22Rv1 (cell line): ENCODE measurements around the gene UBTF.

Experiments
- H3K27ac ChIP-seq: fragments of 450-650 bp; 2 replicates; pipeline ENCODE4 v1.5.1; 2017
- CTCF ChIP-seq: fragments of 450-650 bp; IDR thresholded peaks from 2 replicates; pipeline ENCODE4 v1.5.1; 2017; ENCODE audit warnings: mild to moderate bottlenecking
- ZFX ChIP-seq: fragments of 450-650 bp; IDR thresholded peaks from 2 replicates; pipeline ENCODE4 v1.6.1; 2017; ENCODE audit warnings: antibody characterized with exemption, borderline replicate concordance

Gene UBTF

GRCh38 chr17:44186307-44187130, 33.0 kb downstream of the UBTF start, which contains the start of gene TMUB2:
Gene TMUB2 (plus strand): TSS chr17:44186972. CDS start chr17:44187709, 737 bp downstream.
- no peak for TF ChIP-seq ZFX
- TF ChIP-seq CTCF: no peak
- H3K27ac ChIP-seq: peak within 1 kb of the TSS; percentile 95

DNA sequence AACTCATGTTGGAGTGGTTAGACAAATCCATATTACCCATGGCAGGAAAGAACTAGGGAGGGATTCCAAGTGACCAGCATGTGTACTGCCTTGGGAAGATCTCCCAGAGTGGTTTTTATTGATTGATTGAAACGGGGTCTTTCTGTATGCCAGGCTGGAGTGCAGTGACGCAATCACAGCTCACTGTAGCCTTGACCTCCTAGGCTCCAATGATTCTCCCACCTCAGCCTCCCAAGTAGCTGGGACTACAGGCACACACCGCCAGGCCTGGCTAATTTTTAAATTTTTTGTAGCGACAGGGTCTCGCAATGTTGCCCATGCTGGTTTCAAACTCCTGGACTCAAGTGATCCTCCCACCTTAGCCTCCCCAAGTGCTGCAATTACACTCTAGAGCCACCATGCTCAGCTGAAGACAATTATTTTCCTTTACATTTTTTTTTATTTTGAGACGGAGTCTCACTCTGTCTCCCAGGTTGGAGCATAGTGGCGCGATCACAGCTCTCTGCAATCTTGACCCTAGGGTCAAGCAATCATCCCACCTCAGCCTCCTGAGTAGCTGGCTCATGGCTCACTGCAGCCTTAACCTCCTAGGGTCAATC, 35.2 kb downstream of the UBTF start:
- peak overlapping the region; percentile 95; the same call in 1 of the 2 replicates for H3K27ac ChIP-seq
- TF ChIP-seq ZFX (no peak), CTCF (no peak)

GRCh38 chr17:44183024-44183423, 36.5 kb downstream of the UBTF start:
- no peak overlapping the region for H3K27ac ChIP-seq
- no peak for TF ChIP-seq ZFX
- TF ChIP-seq CTCF: no peak

DNA sequence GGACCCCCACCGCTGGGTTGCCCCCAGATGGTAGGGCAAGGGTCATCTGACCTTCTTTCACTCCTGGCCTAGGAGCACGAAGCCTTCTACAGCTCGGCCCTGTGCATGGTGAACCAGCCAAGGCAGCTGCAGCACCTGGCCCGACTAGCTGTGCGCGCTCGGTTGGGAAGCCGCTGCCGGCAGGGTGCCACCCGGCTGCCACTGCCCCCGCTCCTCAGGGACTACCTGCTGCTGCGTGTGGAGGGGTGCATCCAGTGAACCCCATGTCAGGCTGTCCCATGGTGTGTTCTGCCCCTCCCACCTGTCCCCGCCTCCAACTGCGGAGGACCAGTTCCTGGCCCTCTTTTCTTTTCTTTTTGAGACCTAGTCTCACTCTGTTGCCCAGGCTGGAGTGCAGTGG, 41.3 kb downstream of the UBTF start:
- no peak overlapping the region for H3K27ac ChIP-seq
- TF ChIP-seq ZFX: no peak
- no peak for TF ChIP-seq CTCF

DNA sequence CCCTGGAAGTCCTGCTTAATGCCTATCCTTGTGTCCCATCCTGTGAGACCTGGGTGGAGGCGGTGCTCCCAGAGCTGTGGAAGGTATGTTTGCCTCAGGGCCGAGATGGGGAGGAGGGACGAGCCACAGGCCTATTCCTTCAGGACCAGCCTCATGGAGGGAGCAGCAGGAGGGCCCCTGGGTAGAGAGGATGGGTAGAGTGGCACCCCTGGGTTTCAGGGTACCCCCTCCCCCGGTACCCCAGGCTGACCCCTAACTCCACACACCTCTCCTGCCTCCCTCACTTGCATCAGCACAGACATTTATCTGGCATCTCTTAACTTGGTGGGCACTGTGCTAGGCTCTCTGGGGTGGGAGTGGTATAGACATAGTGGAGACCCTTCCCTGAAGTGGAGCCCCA, 41.8 kb downstream of the UBTF start:
- TF ChIP-seq ZFX: no peak
- no peak for TF ChIP-seq CTCF
- no peak overlapping the region for H3K27ac ChIP-seq

DNA sequence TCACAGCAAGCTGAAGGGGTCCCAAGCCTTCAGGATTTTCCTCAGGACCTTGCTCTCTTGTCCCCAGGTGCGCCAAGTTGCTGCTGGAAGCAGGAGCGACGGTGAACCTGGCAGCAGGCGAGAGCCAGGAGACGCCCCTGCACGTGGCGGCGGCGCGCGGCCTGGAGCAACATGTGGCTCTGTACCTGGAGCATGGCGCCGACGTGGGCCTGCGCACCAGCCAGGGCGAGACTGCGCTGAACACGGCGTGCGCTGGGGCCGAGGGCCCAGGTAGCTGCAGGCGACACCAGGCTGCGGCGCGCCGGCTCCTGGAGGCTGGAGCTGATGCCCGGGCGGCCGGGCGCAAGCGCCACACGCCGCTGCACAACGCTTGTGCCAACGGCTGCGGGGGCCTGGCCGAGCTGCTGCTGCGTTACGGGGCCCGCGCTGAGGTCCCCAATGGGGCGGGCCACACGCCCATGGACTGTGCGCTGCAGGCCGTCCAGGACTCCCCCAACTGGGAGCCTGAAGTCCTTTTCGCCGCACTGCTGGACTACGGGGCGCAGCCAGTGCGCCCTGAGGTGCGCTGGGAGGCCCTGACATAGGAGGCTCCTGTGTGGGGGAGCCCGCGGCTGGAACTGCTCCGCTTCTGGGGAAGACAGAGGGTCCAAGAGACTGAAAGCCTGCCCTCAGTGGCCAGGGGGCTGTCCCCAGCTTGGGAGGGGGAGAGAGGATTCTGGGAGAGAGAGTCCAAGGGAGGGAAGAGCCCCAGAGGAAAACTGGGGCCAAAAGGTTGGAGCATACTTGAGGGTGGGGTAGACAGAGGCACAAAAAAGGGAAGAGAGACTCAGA, 42.6 kb downstream of the UBTF start:
- no peak for TF ChIP-seq CTCF
- TF ChIP-seq ZFX: no peak
- H3K27ac ChIP-seq: no peak overlapping the region
